Measurements from ENCODE around the gene NUTM2E.
"Not testable (repeated sequence)": the region's sequence is repeated elsewhere in the genome, so short reads cannot be mapped to it uniquely, and the experiment has no call there.

The NUTM2E gene

DNA sequence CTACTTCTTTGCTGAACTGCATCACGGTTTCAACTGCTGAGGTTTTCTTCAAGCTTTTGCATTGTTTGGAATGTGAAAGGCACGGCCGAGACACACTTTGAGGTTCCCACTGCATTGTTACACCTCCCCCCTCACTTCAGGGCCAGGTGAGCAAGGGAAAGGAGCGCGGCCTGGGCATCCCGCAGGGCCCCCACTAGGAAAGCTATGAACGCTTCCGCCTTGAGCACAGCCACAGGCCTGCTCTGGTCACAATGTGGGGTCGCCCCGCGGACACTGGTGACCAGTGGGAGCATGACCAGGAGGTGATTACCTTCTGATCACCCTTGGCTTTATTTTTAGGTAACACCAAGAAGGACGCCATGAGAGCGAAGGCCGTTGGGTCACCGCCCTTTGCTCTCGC lies 11.9 kb downstream of the NUTM2E start:
- DNase-seq (ENCODE audit: low read depth) = not testable (repeated sequence)

DNA sequence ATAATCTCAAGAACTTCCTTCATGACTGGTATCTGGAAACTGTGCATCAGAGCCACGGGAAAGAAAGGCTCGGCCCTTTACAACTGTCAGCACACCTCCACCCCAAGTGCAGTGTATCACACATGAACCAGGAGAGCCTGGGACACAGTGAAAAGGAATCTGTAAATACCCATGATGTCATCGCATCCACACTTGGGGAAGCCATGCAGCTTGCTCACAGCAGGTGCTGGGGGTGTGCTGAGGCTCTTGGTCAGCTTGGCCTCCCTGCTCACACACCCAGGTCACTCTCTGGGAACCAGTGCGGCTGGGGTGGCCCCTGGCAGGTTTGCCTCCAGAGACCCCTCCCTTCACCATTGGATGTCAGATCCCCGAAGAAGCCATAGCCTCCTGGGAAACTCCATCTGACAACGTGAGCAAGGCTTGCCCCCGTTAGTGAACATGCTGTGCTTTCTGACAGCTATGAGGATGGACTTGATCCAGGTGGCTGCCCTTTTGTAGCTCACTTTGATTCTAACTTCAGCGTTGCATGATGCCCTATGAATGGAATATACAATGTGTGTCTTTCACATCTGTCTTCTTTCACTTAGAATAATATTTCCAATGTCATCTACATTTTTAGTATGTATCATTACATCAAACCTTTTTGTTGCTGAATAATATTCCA lies 26.8 kb downstream of the NUTM2E start:
- not testable (repeated sequence) for DNase-seq (ENCODE audit: low read depth)

More for the DNA sequence above, 11.9 kb downstream of the NUTM2E start:
- H3K4me3 ChIP-seq (ENCODE audit: low read depth, low read length) = not testable (repeated sequence)

DNA sequence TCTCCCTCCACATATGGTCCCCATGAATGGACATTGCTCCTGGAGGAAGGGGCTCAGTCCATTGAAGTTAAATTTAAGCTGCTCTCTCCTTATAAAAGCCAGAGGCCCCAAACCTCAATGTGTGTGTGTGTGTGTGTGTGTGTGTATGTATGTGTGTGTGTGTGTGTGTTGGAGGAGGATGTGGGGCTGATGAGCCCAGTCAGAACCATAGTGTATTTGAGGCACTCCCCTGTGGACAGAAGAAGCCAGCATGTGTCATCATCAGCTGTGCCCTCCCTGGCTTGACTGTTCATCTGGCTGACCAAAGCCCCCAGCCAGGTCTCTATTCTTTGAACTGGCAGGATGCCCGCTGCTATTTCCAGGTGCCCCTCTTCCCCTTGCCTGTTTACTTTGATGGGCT lies 35.7 kb downstream of the NUTM2E start:
- H3K4me3 ChIP-seq (ENCODE audit: low read depth, low read length); DNase-seq (ENCODE audit: low read depth): not testable (repeated sequence)

More for the DNA sequence above, 26.8 kb downstream of the NUTM2E start:
- H3K4me3 ChIP-seq (ENCODE audit: low read depth, low read length) = not testable (repeated sequence)

DNA sequence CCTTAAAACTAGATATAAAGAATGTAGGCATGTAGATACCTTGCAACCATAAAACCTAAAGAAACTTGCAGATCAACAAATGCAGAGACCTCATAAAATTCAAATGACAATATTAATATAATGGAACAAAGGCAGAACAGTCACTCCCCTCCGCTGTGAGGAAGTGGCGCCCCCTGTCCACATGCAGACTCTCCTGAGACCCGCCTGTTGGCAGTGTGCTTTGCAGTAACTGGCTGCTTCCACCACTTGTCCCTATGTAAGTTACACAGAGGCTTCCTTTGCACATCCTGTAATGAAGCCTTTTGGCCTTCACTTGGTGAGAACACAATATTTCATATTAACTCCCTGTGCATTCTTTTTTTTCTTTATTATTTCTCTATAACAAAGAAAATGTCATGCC lies 36.3 kb downstream of the NUTM2E start:
- H3K4me3 ChIP-seq (ENCODE audit: low read depth, low read length); DNase-seq (ENCODE audit: low read depth): not testable (repeated sequence)

DNA sequence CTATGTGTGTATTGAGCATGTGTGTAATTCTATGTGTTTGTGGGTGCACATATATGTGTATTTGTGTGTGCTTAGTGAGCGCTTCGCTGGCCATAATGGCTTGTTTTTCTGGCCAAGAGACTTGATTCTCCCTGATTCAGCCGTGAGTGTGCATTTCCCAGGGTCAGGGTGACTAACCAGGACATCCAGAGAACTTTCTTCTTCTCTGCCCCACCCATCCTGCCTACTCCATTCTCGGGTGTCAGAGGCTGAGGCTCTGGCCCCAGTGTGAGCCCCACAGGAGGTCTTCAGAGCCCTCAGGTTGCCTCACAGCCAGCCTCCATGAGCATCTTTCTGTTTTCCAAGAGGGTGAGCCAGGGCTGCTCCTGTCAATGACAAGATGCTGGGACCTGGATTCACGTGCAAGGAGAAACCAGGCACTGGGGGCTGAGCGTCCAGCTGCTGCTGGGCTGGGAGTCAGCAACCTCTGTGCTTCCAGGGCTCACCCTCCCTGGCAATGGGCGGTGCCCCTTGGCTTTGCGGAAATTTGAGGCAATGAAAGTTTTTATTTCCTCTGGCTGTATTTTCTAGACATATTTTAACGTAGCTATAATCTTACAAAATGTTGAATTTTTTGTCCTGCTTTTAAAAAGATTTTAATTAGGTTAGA lies 40.5 kb downstream of the NUTM2E start:
- DNase-seq (ENCODE audit: low read depth) = not testable (repeated sequence)

DNA sequence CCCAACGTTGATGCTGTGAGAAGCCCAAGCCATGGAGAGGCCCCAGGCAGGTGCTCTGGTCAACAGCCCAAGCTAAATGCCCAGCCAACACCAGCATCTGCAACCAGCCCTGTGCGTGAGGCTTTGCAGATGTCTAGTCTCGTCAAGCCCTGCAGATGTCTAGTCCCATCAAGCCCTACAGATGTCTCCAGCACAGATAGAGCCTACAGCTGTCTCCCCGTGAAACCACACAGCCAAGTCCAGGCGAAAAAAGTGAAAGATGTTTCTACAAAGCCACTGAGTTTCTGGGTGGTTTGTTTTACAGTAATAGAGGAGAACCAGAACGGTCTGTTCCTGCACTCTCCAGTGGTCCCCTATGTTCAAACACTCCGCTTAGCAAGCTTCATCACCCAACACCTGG lies 41.5 kb downstream of the NUTM2E start:
- not testable (repeated sequence) for H3K4me3 ChIP-seq (ENCODE audit: low read depth, low read length); DNase-seq (ENCODE audit: low read depth)

More for the DNA sequence above, 40.5 kb downstream of the NUTM2E start:
- not testable (repeated sequence) for H3K4me3 ChIP-seq (ENCODE audit: low read depth, low read length)

DNA sequence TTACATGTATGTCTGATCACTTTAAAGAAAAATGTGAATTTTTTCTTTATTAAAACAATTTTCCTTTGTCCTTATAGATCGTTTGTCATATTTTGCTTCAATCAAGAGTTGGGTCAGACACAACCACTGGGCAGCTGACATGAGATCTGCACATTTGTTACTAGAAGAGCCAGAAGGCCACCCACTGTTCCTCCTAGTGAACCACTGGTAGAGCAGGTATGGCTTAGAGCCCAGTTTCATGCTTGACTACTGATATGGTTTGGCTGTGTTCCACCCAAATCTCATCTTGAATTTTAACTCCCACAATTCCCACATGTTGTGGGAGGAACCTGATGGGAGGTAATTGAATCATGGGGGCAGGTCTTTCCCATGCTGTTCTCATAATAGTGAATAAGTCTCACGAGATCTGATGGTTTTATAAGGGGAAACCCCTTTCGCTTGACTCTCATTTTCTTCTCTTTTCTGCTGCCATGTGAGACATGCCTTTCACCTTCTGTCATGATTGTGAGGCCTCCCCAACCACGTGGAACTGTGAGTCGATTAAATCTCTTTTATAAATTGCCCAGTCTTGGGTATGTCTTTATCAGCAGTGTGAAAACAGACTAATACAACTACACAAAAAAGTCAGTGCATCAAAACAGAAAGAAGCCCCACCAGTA lies 43.0 kb downstream of the NUTM2E start:
- not testable (repeated sequence) for DNase-seq (ENCODE audit: low read depth); H3K4me3 ChIP-seq (ENCODE audit: low read depth, low read length)

GRCh38 chr10:79871729-79872128 lies 45.2 kb downstream of the NUTM2E start:
- H3K4me3 ChIP-seq (ENCODE audit: low read depth, low read length); DNase-seq (ENCODE audit: low read depth): not testable (repeated sequence)
